ENCODE data around the gene PLA2G6. TPM values are rescaled to one million over a fixed set of nuclear protein-coding genes. Genes with fewer than 3 reads are reported as not detected.

The PLA2G6 gene
- total RNA-seq, 2 experiments from 2014 or later = 33.9 to 83.9 TPM

- Histone ChIP-seq H4K20me1 (ENCODE audit: insufficient read depth, low read length) (no peaks in the 10 kb centered on the region), H3K9me2 (ENCODE audit: insufficient read depth, low read length) (no peaks in the 10 kb centered on the region), H3K4me3 (ENCODE audit: low read depth, low read length, poor library complexity, severe bottlenecking) (no peak overlapping the region), H2AFZ (ENCODE audit: low read length) (no peak overlapping the region), H3K4me2 (ENCODE audit: low read length) (no peak overlapping the region), H3K9me3 (ENCODE audit: low read length) (no peaks in the 10 kb centered on the region), H3K27ac (ENCODE audit: low read depth, low read length, poor library complexity, severe bottlenecking) (no peak overlapping the region), H3K36me3 (ENCODE audit: insufficient read depth, low read length) (no peaks in the 10 kb centered on the region), H3K4me1 (ENCODE audit: insufficient read depth, low read length, poor library complexity, severe bottlenecking) (no peaks in the 10 kb centered on the region), H3K79me2 (ENCODE audit: insufficient read depth, low read depth, low read length) (no peaks in the 10 kb centered on the region)
- no peak for DNase-seq (ENCODE audit: low spot score)
- CTCF ChIA-PET (ENCODE audit: unreplicated experiment) = interaction anchor here (0.7 to 1.5 kb wide), 3 partner anchors 24 to 861 kb away, joined by 3 to 6 read pairs (median 4); no protein-coding TSS in a partner anchor
- no TSS peak for BruUV-seq (replicated peaks)
- intact Hi-C loops (cut with micrococcal nuclease; ENCODE audit: unreplicated experiment) = loop anchor here (1.0 kb wide), 1 partner anchor 51 kb away; no protein-coding TSS in a partner anchor
- TF ChIP-seq, protein P1, sequence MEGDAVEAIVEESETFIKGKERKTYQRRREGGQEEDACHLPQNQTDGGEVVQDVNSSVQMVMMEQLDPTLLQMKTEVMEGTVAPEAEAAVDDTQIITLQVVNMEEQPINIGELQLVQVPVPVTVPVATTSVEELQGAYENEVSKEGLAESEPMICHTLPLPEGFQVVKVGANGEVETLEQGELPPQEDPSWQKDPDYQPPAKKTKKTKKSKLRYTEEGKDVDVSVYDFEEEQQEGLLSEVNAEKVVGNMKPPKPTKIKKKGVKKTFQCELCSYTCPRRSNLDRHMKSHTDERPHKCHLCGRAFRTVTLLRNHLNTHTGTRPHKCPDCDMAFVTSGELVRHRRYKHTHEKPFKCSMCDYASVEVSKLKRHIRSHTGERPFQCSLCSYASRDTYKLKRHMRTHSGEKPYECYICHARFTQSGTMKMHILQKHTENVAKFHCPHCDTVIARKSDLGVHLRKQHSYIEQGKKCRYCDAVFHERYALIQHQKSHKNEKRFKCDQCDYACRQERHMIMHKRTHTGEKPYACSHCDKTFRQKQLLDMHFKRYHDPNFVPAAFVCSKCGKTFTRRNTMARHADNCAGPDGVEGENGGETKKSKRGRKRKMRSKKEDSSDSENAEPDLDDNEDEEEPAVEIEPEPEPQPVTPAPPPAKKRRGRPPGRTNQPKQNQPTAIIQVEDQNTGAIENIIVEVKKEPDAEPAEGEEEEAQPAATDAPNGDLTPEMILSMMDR (conservative IDR thresholded peaks at IDR 0.05; ENCODE audit: low read length) = no peak
- TF ChIP-seq EZH2phosphoT487 (IDR thresholded peaks at IDR 0.05; ENCODE audit: borderline replicate concordance, low read depth, low read length) = no peak
- POLR2A ChIA-PET = interaction anchor here (0.6 to 0.7 kb wide), 2 partner anchors 10 to 172 kb away, joined by 3 read pairs; no protein-coding TSS in a partner anchor
Measured at GRCh38 chr22:38103641-38104040, 78.0 kb downstream of the PLA2G6 start.

GRCh38 chr22:38098410-38099249, 83.0 kb downstream of the PLA2G6 start:
- no peaks in the 10 kb centered on the region for H4K20me1 ChIP-seq (ENCODE audit: insufficient read depth, low read length)
- intact Hi-C loops (cut with micrococcal nuclease; ENCODE audit: unreplicated experiment) = no loop called here
- TF ChIP-seq, protein P1 (conservative IDR thresholded peaks at IDR 0.05; ENCODE audit: low read length) = no peak
- no peak for TF ChIP-seq EZH2phosphoT487 (IDR thresholded peaks at IDR 0.05; ENCODE audit: borderline replicate concordance, low read depth, low read length)
- no peak overlapping the region for H3K4me3 ChIP-seq (ENCODE audit: low read depth, low read length, poor library complexity, severe bottlenecking)
- no peaks in the 10 kb centered on the region for H3K4me1 ChIP-seq (ENCODE audit: insufficient read depth, low read length, poor library complexity, severe bottlenecking)
- no peaks in the 10 kb centered on the region for H3K9me3 ChIP-seq (ENCODE audit: low read length)
- H2AFZ ChIP-seq (ENCODE audit: low read length) = no peak overlapping the region
- POLR2A ChIA-PET = interaction anchor here (0.6 kb wide), 1 partner anchor 445 kb away, joined by 3 read pairs; no protein-coding TSS in a partner anchor
- no peaks in the 10 kb centered on the region for H3K36me3 ChIP-seq (ENCODE audit: insufficient read depth, low read length)
- no peak for DNase-seq (ENCODE audit: low spot score)
- no peak overlapping the region for H3K4me2 ChIP-seq (ENCODE audit: low read length)
- CTCF ChIA-PET (ENCODE audit: unreplicated experiment) = interaction anchor here (0.7 kb wide), 1 partner anchor 88 kb away, joined by 3 read pairs; no protein-coding TSS in a partner anchor
- H3K9me2 ChIP-seq (ENCODE audit: insufficient read depth, low read length) = no peaks in the 10 kb centered on the region
- H3K27ac ChIP-seq (ENCODE audit: low read depth, low read length, poor library complexity, severe bottlenecking) = no peak overlapping the region
- BruUV-seq (replicated peaks) = no TSS peak
- no peaks in the 10 kb centered on the region for H3K79me2 ChIP-seq (ENCODE audit: insufficient read depth, low read depth, low read length)

Measured in OCI-LY7 (cell line).